GM20000 (cell line): ENCODE results near the gene CCDC24.

Source experiments
- DNase-seq: peaks from one replicate; pipeline ENCODE4 v3.0.0; 2012; ENCODE audit warnings: low spot score
- CTCF ChIP-seq: IDR thresholded peaks from 2 replicates; pipeline ENCODE4 v1.5.1; 2012; ENCODE audit warnings: mild to moderate bottlenecking, control low read depth; ENCODE audit errors: extremely low read depth, missing control alignments

Gene CCDC24

GRCh38 chr1:43991476-43992231, at the start of gene CCDC24:
Gene CCDC24, plus strand, starts transcription at chr1:43991599. Its CDS starts 280 bp downstream, at chr1:43991879.
- TF ChIP-seq CTCF, result no peak
- DNase-seq, result peak; percentile 90

GRCh38 chr1:43942411-43942810, 49.0 kb upstream of the CCDC24 start:
- DNase-seq, result no peak
- TF ChIP-seq CTCF, result no peak

GRCh38 chr1:43944860-43945259, 46.5 kb upstream of the CCDC24 start:
- no peak for DNase-seq
- no peak for TF ChIP-seq CTCF

- no peak for DNase-seq
- TF ChIP-seq CTCF, result no peak
Observed at GRCh38 chr1:43945674-43946235, 45.6 kb upstream of the CCDC24 start.

- peak; percentile 99 for DNase-seq
- peak; percentile 57 for TF ChIP-seq CTCF
Observed at GRCh38 chr1:43946236-43947060, 45.0 kb upstream of the CCDC24 start, which contains the start of gene IPO13. Gene IPO13, plus strand, starts transcription at chr1:43946950. Its CDS starts 651 bp downstream, at chr1:43947601.

GRCh38 chr1:43947061-43947873, 44.1 kb upstream of the CCDC24 start:
- TF ChIP-seq CTCF, result no peak
- no peak for DNase-seq
